Mesenchymal stem cell (in vitro differentiated cells and primary cell): Measurements from ENCODE around the gene MANSC4. TPM values are rescaled to one million over a fixed set of nuclear protein-coding genes. Genes with fewer than 3 reads are reported as not detected.

ENCODE experiments used
- DNase-seq: peaks from one replicate; pipeline ENCODE4 v3.0.0-alpha.2; 2013
- H2AFZ ChIP-seq: one replicate; pipeline ENCODE4 v1.6.1; 2013; ENCODE audit warnings: low read depth, mild to moderate bottlenecking, control low read depth, inconsistent platforms, low read length, moderate library complexity
- H2AK5ac ChIP-seq: 2 replicates; pipeline ENCODE4 v1.6.1; 2013; ENCODE audit warnings: low read length, moderate library complexity, mild to moderate bottlenecking, inconsistent platforms; ENCODE audit not compliant: severe bottlenecking
- H2BK120ac ChIP-seq: one replicate; pipeline ENCODE4 v1.6.1; 2013; ENCODE audit warnings: low read depth, mild to moderate bottlenecking, inconsistent platforms, low read length, moderate library complexity
- H2BK12ac ChIP-seq, 2 experiments: one replicate each; pipeline ENCODE4 v1.6.1; 2013; ENCODE audit warnings: inconsistent platforms in 2 of 2, low read length in 2 of 2, mild to moderate bottlenecking in 2 of 2, moderate library complexity in 2 of 2, control low read depth in 1 of 2
- H2BK15ac ChIP-seq: one replicate; pipeline ENCODE4 v1.6.1; 2013; ENCODE audit warnings: mild to moderate bottlenecking, low read depth, inconsistent platforms; ENCODE audit not compliant: poor library complexity, severe bottlenecking
- H2BK5ac ChIP-seq: 2 replicates; pipeline ENCODE4 v1.6.1; 2013; ENCODE audit warnings: low read depth, mild to moderate bottlenecking, low read length, control low read depth, inconsistent platforms; ENCODE audit not compliant: poor library complexity, severe bottlenecking
- H3K14ac ChIP-seq, 2 experiments: one replicate each; pipeline ENCODE4 v1.6.1; 2013; ENCODE audit warnings: inconsistent platforms in 2 of 2, low read length in 2 of 2, control low read depth in 1 of 2, mild to moderate bottlenecking in 1 of 2, moderate library complexity in 1 of 2
- H3K18ac ChIP-seq, 2 experiments: one replicate each; pipeline ENCODE4 v1.6.1; 2013; ENCODE audit warnings: inconsistent platforms in 2 of 2, low read length in 2 of 2, control low read depth in 1 of 2, low read depth in 1 of 2, mild to moderate bottlenecking in 1 of 2
- H3K23ac ChIP-seq, 2 experiments: one replicate each; pipeline ENCODE4 v1.6.1; 2013; ENCODE audit warnings: inconsistent platforms in 2 of 2, low read length in 2 of 2, mild to moderate bottlenecking in 2 of 2, moderate library complexity in 2 of 2, control low read depth in 1 of 2
- H3K27ac ChIP-seq: 2 replicates; pipeline ENCODE4 v1.5.1; 2013; ENCODE audit warnings: mild to moderate bottlenecking, moderate library complexity, low read length, control low read depth, inconsistent platforms; ENCODE audit not compliant: poor library complexity, severe bottlenecking
- H3K27me3 ChIP-seq, 2 experiments: 2 replicates each; pipeline versions ENCODE4 v1.6.1 to v1.7.0; 2013; ENCODE audit warnings: low read length in 2 of 2, mild to moderate bottlenecking in 2 of 2, moderate library complexity in 2 of 2, control low read depth in 1 of 2, inconsistent platforms in 1 of 2; ENCODE audit not compliant: control insufficient read depth in 1 of 2, insufficient read depth in 1 of 2
- H3K36me3 ChIP-seq, 2 experiments: 2 replicates each; pipeline versions ENCODE4 v1.6.1 to v1.7.0; 2013; ENCODE audit warnings: low read length in 2 of 2, control low read depth in 1 of 2, inconsistent platforms in 1 of 2, low read depth in 1 of 2, mild to moderate bottlenecking in 1 of 2; ENCODE audit not compliant: insufficient read depth in 2 of 2, control insufficient read depth in 1 of 2
- H3K4ac ChIP-seq, 2 experiments: one replicate each; pipeline ENCODE4 v1.6.1; 2013; ENCODE audit warnings: inconsistent platforms in 2 of 2, low read length in 2 of 2, mild to moderate bottlenecking in 2 of 2, moderate library complexity in 2 of 2, control low read depth in 1 of 2, low read depth in 1 of 2
- H3K4me1 ChIP-seq: 2 replicates; pipeline ENCODE4 v1.6.1; 2013; ENCODE audit warnings: low read depth, low read length, control low read depth; ENCODE audit not compliant: control insufficient read depth, insufficient read depth
- H3K4me2 ChIP-seq: 2 replicates; pipeline ENCODE4 v1.6.1; 2013; ENCODE audit warnings: low read length, mild to moderate bottlenecking, inconsistent platforms; ENCODE audit not compliant: poor library complexity, severe bottlenecking
- H3K4me3 ChIP-seq, 2 experiments: 2 replicates each; pipeline versions ENCODE4 v1.5.1 to v1.7.0; 2013; ENCODE audit warnings: low read length in 2 of 2, mild to moderate bottlenecking in 2 of 2, control low read depth in 1 of 2, low read depth in 1 of 2; ENCODE audit not compliant: insufficient read depth in 1 of 2
- H3K79me1 ChIP-seq: replicated peaks from 2 replicates; pipeline ENCODE4 v1.6.1; 2013; ENCODE audit warnings: mild to moderate bottlenecking, control low read depth, low read length, inconsistent platforms; ENCODE audit not compliant: poor library complexity, severe bottlenecking
- H3K9ac ChIP-seq: 2 replicates; pipeline ENCODE4 v1.7.0; 2013; ENCODE audit warnings: mild to moderate bottlenecking, low read length, moderate library complexity
- H3K9me3 ChIP-seq: 2 replicates; pipeline ENCODE4 v1.7.0; 2013; ENCODE audit warnings: mild to moderate bottlenecking, low read length; ENCODE audit not compliant: control insufficient read depth
- H4K8ac ChIP-seq: one replicate; pipeline ENCODE4 v1.6.1; 2013; ENCODE audit warnings: inconsistent platforms, mild to moderate bottlenecking, low read length, moderate library complexity
- H4K91ac ChIP-seq: one replicate; pipeline ENCODE4 v1.6.1; 2013; ENCODE audit warnings: mild to moderate bottlenecking, low read length, inconsistent platforms
- WGBS: methylation state at CpG from one replicate; pipeline ENCODE4 v1.1.7; 2013; ENCODE audit warnings: mixed read lengths; 5-methylcytosine and 5-hydroxymethylcytosine counted together
- polyA plus RNA-seq, 2 experiments: library from polyadenylated mRNA; stranded (reverse); fragments of 200-250 nt; gene quantifications; one replicate each; pipeline ENCODE4 v1.2.3, GENCODE V29; 2013

The MANSC4 gene
- not detected for polyA plus RNA-seq (2013, experiment 1 of 2)
- not detected for polyA plus RNA-seq (2013, experiment 2 of 2)

GRCh38 chr12:27779920-27780611, at the start of gene MANSC4, which contains the start of gene KLHL42:
Gene MANSC4 (minus strand): TSS chr12:27780236. CDS start chr12:27771276, 8,960 bp downstream.
Gene KLHL42 (plus strand): TSS chr12:27780233. CDS start chr12:27780331, 98 bp downstream.
- Histone ChIP-seq H3K4me1 (peaks cover 11% of the 10 kb centered on the region), H3K14ac (peak within 1 kb of the TSS in 1 of 2 experiments; percentile 100), H3K79me1 (peaks cover 5% of the 10 kb centered on the region), H3K4me3 (peak within 1 kb of the TSS; percentile 82 to 96), H4K8ac (peak within 1 kb of the TSS; percentile 99), H3K4ac (peak within 1 kb of the TSS; percentile 77 to 79), H3K36me3 (peaks cover 0 to 9% of the 10 kb centered on the region in 2 experiments), H3K9me3 (no peaks in the 10 kb centered on the region), H3K4me2 (peak within 1 kb of the TSS; percentile 89), H4K91ac (peak within 1 kb of the TSS; percentile 95), H3K9ac (peak within 1 kb of the TSS; percentile 90), H2BK15ac (peak within 1 kb of the TSS; percentile 100), H2BK5ac (peak within 1 kb of the TSS; percentile 74), H2BK120ac (peak within 1 kb of the TSS; percentile 99), H2AK5ac (no peak within 1 kb of the TSS), H2AFZ (peak within 1 kb of the TSS; percentile 83), H3K27me3 (no peaks in the 10 kb centered on the region), H3K18ac (peak within 1 kb of the TSS; percentile 43 to 99), H3K23ac (peak within 1 kb of the TSS in 1 of 2 experiments; percentile 98), H2BK12ac (peak within 1 kb of the TSS; percentile 78 to 95), H3K27ac (peak within 1 kb of the TSS; percentile 60)
- peak; percentile 76 for DNase-seq
- WGBS, result under 1% methylated on average over 66 of the region's 92 CpGs

GRCh38 chr12:27828196-27828595, 48.2 kb upstream of the MANSC4 start:
- H3K27me3 ChIP-seq, result no peaks in the 10 kb centered on the region

GRCh38 chr12:27826076-27826475, 46.0 kb upstream of the MANSC4 start:
- H2AK5ac ChIP-seq, result no peak overlapping the region
- H4K91ac ChIP-seq, result no peak overlapping the region
- H4K8ac ChIP-seq, result no peak overlapping the region
- no peak overlapping the region for H3K27ac ChIP-seq
- no peak overlapping the region for H3K9ac ChIP-seq
- no peak overlapping the region for H3K18ac ChIP-seq
- no peak overlapping the region for H2BK120ac ChIP-seq
- no peak overlapping the region for H3K4me2 ChIP-seq
- no peak overlapping the region for H2BK15ac ChIP-seq
- no peak overlapping the region for H3K4ac ChIP-seq
- H3K14ac ChIP-seq, result no peak overlapping the region
- H3K79me1 ChIP-seq, result no peaks in the 10 kb centered on the region
- no peak overlapping the region for H3K4me3 ChIP-seq
- H3K23ac ChIP-seq, result no peak overlapping the region
- H3K9me3 ChIP-seq, result no peaks in the 10 kb centered on the region
- H2BK12ac ChIP-seq, result no peak overlapping the region
- no peak overlapping the region for H2AFZ ChIP-seq
- no peak overlapping the region for H2BK5ac ChIP-seq
- no peaks in the 10 kb centered on the region for H3K27me3 ChIP-seq
- no peaks in the 10 kb centered on the region for H3K36me3 ChIP-seq
- H3K4me1 ChIP-seq, result peaks cover 4% of the 10 kb centered on the region
- DNase-seq, result no peak
- 88% methylated on average over 1 of the region's 1 CpG for WGBS

More at GRCh38 chr12:27828196-27828595, 48.2 kb upstream of the MANSC4 start:
- H2AFZ ChIP-seq, result no peak overlapping the region
- no peaks in the 10 kb centered on the region for H3K4me1 ChIP-seq
- DNase-seq, result no peak
- H3K4ac ChIP-seq, result no peak overlapping the region
- no peak overlapping the region for H2BK120ac ChIP-seq
- no peak overlapping the region for H3K9ac ChIP-seq
- H3K27ac ChIP-seq, result no peak overlapping the region
- H2BK5ac ChIP-seq, result no peak overlapping the region
- no peak overlapping the region for H3K4me3 ChIP-seq
- H4K91ac ChIP-seq, result no peak overlapping the region
- H3K23ac ChIP-seq, result no peak overlapping the region
- H2AK5ac ChIP-seq, result no peak overlapping the region
- no peak overlapping the region for H4K8ac ChIP-seq
- H3K18ac ChIP-seq, result no peak overlapping the region
- H3K9me3 ChIP-seq, result no peaks in the 10 kb centered on the region
- H3K79me1 ChIP-seq, result no peaks in the 10 kb centered on the region
- no peak overlapping the region for H3K14ac ChIP-seq
- no peak overlapping the region for H3K4me2 ChIP-seq
- H3K36me3 ChIP-seq, result no peaks in the 10 kb centered on the region
- H2BK15ac ChIP-seq, result no peak overlapping the region
- WGBS, result 94% methylated on average over 2 of the region's 3 CpGs
- no peak overlapping the region for H2BK12ac ChIP-seq

DNA sequence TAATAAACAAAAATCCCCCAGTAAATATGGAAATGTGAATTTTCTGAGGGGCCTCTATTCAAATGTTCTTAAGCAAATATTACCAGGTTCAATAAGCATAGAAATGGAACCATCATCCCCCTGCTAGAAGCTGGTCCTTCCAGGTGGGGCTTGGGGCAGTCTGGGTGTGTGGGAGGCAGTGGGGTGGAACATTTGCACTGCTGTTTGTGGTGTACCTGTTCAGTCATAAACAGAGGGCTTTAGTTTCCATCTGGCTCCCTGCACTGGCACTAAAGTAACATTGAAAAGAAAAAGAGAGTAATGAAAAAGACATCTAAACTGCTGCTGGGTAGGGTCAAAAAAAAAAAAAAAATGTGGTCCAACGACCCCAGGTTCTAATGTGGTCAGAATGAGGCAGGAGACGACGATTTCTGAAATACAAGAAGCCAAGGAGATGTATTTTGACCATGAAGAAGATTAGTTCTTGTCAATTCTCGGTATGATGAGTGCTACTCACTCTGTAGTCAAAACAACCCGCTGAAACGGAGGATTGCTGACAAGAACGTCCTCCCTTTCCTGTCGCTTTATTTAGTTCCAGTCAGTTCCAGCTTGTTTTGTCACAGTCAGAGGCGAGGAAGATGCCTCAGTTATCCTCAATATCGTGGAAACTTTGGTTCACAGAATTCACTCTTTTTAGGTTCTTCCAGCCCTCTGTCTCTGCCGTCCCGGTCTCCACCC, 44.2 kb upstream of the MANSC4 start:
- no peak overlapping the region for H2BK12ac ChIP-seq
- no peaks in the 10 kb centered on the region for H3K27me3 ChIP-seq
- H2AK5ac ChIP-seq, result no peak overlapping the region
- H3K9ac ChIP-seq, result no peak overlapping the region
- no peak for DNase-seq
- no peak overlapping the region for H4K8ac ChIP-seq
- no peak overlapping the region for H2BK5ac ChIP-seq
- no peak overlapping the region for H2AFZ ChIP-seq
- no peak overlapping the region for H3K14ac ChIP-seq
- H3K36me3 ChIP-seq, result no peaks in the 10 kb centered on the region
- no peak overlapping the region for H4K91ac ChIP-seq
- no peak overlapping the region for H3K27ac ChIP-seq
- no peak overlapping the region for H3K4me2 ChIP-seq
- H3K4me1 ChIP-seq, result peaks cover 4% of the 10 kb centered on the region
- no peak overlapping the region for H2BK15ac ChIP-seq
- H2BK120ac ChIP-seq, result no peak overlapping the region
- no peak overlapping the region for H3K4me3 ChIP-seq
- H3K79me1 ChIP-seq, result no peaks in the 10 kb centered on the region
- H3K9me3 ChIP-seq, result no peaks in the 10 kb centered on the region
- H3K18ac ChIP-seq, result no peak overlapping the region
- no peak overlapping the region for H3K4ac ChIP-seq
- no peak overlapping the region for H3K23ac ChIP-seq
- 85% methylated on average over 12 of the region's 12 CpGs for WGBS
